Effector CD4-positive, alpha-beta T cell (primary cell): ENCODE data around the gene MCCC2.
"Not testable (repeated sequence)": the region's sequence is repeated elsewhere in the genome, so short reads cannot be mapped to it uniquely, and the experiment has no call there.

ENCODE experiments used
- DNase-seq: peaks from one replicate; pipeline ENCODE4 v3.0.0-alpha.2; 2020
- total RNA-seq: gene quantifications from one replicate; lab custom pipeline; 2026; lab: John Stamatoyannopoulos, UW

The MCCC2 gene
- 46.9 reads per million, percentile 67 among the genes with 10 or more reads in this experiment for total RNA-seq

DNA sequence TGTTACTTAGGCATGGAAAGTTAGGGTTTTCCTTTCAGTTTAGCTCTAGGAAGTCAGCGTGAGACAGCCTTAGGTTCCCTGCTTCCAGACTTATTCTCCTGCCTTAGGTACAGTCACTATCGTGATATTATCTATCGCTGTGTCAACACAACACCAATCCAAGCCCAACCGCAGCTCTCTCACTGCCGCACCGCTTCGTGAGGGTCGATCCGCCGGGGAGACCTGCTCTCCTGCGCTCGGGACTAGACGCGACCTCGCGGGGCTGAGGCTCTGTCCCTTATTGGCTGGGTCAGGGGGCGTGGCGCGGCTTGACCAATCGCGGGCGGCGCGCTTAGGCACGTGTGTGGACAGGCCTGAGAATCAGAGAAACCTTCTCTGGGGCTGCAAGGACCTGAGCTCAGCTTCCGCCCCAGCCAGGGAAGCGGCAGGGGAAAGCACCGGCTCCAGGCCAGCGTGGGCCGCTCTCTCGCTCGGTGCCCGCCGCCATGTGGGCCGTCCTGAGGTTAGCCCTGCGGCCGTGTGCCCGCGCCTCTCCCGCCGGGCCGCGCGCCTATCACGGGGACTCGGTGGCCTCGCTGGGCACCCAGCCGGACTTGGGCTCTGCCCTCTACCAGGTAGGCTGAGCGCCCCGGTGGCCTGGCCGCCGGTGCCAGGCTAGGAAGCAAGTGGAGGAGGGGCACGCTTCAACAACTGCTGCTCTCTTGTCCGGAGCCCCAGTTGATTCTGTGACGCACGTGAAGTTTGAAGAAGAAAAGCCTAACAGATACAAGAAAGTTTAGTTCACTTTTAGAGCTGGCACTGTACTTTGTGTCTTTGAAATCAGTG is at the start of gene MCCC2:
TSS of gene MCCC2 (plus strand) at position 400 of the 825 bp plus-strand sequence. CDS start at position 486, 86 bp downstream.
- DNase-seq: peak; percentile 95

DNA sequence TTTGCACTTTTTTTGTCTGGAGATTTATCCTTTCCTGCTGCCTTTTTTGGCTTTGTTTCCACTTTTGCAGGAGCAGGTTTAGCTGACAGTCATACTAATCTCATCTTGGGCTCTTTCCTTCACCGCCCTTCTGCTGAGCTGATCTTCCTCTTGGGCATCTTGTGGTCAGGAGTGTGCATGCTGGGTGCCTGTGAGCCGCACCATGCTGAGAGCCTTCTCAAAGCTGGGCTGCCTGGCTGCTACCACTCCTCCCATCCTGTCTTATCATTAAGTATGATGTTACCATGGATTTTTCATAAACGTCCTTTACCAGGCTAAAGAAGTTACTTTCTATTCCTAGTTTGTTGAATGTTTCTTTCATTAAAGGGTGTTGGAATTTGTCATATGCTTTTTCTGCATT is 49.5 kb upstream of the MCCC2 start:
- no peak for DNase-seq

DNA sequence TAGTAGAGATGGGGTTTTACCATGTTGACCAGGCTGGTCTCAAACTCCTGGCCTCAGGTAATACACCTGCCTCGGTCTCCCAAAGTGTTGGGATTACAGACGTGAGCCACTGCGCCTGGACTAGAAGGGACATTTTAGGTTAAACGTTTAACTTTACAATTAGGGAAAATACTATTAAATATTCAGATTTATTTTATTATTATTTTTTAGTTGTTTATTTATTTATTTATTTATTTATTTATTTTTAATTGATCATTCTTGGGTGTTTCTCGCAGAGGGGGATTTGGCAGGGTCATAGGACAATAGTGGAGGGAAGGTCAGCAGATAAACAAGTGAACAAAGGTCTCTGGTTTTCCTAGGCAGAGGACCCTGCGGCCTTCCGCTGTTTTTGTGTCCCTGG is 36.3 kb upstream of the MCCC2 start:
- not testable (repeated sequence) for DNase-seq

DNA sequence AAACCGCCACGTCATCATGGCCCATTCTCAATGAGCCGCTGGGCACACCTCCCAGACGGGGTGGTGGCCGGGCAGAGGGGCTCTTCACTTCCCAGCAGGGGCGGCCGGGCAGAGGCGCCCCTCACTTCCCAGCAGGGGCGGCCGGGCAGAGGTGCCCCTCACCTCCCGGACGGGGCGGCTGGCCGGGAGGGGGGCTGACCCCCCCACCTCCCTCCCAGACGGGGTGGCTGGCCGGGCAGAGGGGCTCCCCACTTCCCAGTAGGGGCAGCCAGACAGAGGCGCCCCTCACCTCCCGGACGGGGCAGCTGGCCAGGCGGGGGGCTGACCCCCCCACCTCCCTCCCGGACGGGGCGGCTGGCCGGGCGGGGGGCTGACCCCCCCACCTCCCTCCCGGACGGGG is 35.6 kb upstream of the MCCC2 start:
- not testable (repeated sequence) for DNase-seq

DNA sequence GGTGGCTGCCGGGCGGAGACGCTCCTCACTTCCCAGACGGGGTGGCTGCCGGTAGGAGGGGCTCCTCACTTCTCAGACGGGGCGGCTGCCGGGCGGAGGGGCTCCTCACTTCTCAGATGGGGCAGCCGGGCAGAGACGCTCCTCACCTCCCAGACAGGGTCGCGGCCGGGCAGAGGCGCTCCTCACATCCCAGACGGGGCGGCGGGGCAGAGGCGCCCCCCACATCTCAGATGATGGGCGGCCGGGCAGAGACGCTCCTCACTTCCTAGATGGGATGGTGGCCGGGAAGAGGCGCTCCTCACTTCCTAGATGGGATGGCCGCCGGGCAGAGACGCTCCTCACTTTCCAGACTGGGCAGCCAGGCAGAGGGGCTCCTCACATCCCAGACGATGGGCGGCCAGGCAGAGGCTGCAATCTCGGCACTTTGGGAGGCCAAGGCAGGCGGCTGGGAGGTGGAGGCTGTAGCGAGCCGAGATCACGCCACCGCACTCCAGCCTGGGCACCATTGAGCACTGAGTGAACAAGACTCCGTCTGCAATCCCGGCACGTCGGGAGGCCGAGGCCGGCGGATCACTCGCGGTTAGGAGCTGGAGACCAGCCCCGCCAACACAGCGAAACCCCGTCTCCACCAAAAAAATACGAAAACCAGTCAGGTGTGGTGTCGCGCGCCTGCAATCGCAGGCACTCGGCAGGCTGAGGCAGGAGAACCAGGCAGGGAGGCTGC is 35.0 kb upstream of the MCCC2 start:
- DNase-seq: not testable (repeated sequence)

DNA sequence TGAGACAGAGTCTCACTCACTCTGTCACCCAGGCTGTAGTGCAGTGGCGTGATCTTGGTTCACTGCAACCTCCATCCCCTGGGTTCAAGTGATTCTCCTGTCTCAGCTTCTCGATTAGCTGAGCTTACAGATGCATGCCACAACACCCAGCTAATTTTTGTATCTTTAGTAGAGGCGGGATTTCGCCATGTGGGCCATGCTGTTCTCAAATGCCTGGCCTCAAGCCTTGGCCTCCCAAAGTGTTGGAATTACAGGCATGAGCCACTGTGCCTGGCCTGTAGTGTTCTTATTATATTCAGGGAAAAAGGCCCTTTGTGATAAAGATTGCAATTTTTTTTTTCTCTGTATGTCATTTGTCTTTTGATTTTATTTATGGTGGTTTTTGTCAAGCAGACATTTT is 24.0 kb upstream of the MCCC2 start:
- DNase-seq: no peak

DNA sequence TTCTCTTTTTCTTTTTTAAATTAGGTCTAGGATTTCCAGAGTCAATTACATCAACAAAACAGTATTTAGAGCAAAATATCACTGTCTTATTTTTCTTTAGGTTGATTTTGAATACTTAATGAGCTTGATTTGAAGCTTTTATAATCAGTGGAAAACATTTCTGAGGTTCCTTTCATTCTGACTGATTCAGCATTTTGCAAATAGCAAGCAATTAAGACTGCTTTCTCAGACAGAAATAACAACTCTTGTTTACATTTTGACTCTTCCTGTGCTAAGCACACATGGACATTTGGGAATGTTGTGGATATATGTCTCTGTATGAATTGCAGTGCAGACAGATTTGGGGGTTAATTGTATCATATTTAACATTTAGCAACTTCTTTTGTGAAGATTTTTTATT is 22.2 kb upstream of the MCCC2 start:
- no peak for DNase-seq

DNA sequence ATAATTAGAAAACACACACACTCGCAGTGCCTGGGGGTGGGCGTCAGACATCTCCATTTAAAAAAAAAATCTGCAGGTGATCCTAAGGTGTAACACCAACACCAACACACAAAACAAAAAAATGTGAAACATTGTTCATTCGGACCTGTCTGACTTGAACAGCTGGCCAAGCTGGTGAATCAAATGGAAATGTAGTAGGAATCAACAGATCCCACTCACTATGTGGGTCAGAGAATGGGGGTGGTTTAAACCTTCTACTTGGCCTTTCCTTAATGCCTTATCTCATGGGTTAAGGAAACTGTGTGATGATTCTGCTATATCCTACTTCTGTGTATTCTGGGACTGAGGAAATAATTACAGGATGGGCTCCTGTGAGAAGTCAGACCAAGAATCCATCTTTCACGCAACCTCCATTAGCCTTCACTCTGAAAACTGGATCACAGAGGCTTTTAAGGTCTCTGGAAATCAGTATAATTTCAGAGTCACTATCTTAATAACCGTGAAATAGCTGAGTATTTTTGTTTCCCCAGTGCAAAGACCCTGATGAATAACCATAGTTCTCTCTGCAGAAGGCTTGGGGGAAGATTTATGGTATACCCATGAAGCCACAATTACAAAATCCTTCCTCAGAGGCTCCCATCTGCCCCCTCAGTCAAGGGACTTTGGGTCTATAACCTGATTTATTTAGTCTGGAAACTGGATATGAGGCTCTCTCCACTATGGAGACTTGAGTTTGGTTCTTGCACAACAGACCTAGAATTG is 17.2 kb upstream of the MCCC2 start:
- DNase-seq: no peak

DNA sequence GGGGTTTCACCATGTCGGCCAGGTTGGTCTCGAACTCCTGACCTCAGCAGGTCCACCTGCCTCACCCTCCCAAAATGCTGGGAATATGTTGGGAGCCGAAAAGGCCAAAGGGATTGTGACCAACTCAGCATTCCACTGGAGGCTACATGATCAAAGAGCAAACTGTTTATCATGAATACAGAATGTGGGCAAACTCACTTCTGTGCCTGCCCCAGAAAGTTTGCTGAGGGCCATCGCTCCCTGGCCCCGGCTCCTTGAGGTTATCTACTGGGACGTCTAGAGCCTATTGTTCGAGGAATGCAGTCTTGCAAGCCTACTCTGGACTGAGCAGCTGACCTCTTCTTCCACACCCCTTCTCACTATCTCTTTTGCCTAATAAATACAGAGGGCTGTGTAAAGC is 15.3 kb upstream of the MCCC2 start:
- not testable (repeated sequence) for DNase-seq

DNA sequence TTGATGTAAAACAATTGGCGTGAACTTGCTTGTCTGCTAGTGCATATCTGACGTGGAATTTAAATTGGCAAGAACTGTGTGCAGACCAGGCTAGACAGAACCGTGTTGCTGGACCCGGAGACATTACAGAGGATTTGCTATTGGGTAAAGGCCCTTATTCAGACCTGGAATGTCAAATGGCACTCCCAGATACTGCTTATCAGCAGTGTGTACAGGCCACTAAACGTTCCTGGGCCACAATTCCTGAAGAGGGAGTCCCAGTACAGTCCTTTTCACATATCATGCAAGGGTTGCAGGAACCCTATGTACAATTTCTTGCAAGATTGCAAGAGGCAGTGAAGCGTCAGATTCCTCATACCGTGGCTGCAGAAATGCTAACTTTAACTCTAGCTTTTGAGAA is 13.5 kb upstream of the MCCC2 start:
- no peak for DNase-seq

DNA sequence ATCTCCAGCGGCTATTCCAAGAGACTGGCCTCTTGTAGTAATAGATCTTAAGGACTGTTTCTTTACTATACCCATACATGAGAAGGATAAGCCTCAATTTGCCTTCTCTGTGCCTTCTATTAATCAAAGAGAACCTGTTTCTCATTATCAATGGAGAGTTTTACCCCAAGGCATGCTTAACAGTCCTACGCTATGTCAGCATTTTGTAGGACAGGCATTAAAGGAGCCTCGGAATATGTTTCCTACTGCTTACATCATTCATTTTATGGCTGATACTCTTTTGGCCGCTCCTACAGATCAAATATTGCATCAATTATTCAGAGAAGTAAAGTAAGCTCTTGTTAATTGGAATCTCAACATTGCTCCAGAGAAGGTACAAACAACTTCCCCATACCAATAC is 11.6 kb upstream of the MCCC2 start:
- DNase-seq: not testable (repeated sequence)

DNA sequence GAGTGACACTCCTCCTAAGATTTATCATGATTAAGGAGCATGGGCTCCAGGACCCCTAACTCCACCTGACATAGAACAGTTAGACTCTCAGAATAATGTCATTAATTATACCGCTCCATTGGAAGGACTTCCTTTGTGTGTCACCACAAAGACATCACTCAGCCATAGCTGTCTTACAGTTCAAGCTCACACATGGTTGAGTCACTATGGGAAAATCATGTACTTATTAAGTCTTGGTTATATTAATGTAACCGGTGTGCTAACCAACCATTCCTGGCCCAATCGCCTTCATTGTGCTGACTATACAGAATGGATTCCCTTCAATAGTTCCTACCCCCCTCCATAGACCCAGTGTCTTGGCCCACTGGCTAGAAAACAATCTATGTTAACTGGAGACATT is 10.9 kb upstream of the MCCC2 start:
- DNase-seq: no peak

DNA sequence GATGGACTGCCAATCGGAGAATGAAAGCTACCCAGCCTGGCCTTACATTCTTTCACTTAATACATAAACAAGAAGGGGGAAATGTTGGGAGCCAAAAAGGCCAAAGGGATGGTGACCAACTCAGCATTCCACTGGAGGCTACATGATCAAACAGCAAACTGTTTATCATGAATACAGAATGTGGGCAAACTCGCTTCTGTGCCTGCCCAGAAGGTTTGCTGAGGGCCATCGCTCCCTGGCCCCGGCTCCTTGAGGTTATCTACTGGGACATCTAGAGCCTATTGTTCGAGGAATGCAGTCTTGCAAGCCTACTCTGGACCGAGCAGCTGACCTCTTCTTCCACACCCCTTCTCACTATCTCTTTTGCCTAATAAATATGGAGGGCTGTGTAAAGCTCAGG is 9.3 kb upstream of the MCCC2 start:
- not testable (repeated sequence) for DNase-seq

DNA sequence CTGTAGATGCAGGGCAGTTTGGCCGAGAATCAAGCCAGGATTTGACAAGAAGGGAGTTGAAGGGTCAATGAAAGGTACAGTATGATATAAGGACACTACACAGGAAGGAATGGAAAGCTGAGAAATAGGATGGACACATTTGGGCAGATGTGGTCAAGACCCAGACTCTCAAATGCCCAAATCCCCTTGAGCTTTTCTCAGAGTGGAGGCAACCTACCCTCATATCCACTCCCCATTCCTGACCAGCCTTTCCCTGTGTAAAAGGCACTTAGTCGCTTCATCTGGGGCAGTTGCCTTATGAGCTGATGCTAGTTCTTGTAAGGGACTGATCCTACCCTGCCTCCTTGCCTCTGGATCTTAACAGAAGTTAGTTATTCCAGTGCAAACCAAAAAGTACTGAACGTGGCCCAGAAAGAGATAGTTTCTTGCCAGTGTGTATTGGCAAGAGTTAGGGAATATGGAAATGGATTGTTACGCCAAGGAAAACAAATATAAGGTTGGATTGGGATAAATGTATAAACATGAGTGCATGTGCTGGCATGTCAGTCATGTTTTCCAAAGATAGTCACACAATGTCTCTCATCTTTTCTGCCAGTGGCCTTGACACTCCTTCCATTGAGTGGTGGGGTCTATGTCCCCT is 4.1 kb upstream of the MCCC2 start:
- no peak for DNase-seq

DNA sequence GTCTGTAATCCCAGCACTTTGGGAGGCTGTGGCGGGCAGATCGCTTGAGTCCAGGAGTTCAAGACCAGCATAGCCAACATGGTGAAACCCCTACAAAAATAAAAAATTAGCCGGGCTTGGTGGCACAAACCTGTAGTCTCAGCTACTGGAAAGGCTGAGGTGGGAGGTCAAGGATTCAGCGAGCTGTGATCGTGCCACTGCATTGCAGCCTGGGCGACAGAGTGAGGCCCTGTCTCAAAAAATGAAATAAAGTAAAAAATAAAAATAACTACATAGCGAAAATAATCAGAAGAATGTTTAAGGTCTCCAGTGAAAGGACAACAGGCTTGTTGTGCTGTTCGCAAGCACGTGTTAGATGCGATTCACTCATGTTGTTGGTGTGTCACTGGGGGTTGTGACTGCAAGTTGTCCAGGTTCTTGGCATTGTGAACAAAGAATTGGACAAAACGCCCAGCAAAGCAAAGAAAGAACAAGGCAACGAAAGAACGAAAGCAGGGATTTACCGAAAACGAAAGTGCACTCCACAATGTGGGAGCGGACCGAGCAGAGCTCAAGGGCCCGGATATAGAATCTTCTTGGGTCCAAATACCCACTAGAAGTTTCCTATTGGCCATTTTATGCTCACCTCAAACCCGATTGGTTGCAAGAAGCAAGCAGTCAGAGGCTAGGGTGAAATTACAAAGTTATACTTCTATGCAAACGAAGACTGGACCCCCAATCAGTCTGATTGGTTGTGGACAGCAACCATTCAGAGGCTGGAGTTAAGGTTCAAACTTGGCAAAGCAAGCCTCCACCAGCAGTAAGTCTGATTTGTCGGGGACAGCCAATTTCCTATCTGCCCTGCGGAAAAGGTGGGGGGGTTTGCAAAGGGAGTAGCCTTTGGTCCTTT is 844 bp upstream of the MCCC2 start:
- DNase-seq: no peak

DNA sequence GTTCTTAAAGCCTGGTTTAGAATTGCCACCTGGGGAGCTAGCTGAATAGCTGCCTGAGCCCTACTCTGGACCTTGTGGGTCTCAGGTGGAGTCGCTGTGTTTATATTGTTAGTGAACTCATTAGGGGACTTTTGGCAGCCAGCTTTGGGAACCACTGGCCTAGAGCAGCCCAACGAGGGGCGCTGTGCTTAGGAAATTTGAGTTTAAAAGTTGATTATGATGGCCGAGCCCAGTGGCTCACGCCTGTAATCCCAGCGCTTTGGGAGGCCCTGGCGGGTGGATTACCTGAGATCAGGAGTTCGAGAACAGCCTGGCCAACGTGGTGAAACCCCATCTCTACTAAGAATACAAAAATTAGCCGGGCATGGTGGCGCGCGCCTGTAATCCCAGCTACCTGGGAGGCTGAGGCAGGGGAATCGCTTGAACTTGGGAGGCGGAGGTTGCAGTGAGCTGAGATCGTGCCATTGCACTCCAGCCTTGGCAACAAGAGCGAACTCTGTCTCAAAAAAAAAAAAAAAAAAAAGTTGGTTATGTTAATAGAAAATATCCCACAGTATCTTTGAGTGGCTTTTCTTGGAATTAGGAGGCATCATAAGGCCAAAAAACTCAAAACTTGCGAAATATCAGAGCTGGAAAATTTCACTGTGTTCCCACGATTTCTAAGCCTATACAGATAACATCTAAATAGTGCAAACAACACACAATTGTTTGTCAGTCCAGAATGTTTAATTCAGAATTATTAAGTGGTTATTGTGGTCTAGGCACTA is 809 bp downstream of the MCCC2 start:
- DNase-seq: no peak

DNA sequence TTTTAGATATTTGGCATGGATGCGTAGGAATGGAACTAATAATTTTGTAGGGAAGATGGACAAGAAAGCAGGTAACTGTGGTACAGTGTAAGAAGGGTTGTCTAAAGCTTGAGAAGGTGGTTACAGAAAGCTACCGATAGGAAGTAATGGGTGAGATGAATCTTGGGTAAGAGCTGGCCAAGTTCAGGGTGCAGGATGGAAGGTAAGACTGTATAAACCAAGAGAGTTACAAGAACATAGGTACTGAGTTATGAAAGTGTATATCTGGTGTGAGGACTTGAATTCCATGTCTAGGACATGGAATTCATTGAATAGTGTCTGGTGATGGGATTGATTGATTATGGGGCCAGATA is 1.4 kb downstream of the MCCC2 start:
- DNase-seq: no peak

DNA sequence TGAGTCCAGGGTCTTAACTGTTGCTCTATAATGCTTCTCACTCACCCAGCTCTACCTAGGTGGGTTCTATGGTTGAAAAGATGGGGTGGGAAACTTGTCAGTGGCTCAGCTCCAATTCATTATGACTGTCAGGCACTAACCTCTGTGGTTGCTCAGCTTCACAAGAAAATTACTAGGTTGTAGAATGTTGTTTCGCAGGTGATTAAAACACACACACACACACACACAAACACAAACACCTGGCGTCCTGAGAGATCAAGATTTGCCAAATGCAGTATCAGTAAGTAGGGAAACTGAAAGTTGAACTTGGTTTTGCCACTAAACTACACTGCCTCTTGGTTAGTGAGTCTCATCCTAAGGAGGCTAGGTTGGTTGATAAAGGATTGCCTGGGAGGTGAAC is 2.8 kb downstream of the MCCC2 start:
- no peak for DNase-seq

DNA sequence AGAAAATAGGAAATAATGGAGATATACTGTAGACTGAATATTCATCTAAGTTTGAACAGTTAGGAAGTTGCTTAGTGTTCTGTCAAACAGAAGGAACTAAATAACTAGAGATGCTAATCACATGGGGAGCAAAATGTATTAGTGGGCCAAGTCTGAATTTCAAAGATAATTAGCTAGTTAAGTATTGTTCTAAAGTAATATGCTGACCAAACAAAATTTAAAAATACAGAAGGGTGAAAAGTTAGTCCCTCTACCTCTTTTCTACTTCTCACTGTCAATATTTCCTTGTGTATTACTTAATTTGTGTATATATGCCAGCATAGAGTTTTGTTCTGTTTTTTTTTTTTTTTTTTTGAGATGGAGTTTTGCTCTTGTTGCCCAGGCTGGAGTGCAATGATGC is 4.0 kb downstream of the MCCC2 start:
- DNase-seq: no peak

DNA sequence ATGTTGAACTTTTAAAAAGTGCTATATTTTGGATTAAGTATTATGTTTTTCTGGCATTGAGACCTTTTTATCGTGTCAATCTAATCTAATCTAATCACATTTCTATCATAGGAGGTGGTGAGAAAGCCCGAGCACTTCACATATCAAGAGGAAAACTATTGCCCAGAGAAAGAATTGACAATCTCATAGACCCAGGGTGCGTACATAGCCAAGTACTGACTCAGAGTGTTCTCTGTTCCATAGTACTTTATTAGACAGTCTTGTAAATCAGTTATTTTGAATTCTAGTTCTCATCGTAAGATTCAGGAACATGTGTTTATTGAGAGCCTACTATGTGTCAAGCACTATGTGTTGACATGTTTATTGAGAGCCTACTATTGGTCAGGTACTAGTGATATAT is 9.0 kb downstream of the MCCC2 start:
- no peak for DNase-seq

DNA sequence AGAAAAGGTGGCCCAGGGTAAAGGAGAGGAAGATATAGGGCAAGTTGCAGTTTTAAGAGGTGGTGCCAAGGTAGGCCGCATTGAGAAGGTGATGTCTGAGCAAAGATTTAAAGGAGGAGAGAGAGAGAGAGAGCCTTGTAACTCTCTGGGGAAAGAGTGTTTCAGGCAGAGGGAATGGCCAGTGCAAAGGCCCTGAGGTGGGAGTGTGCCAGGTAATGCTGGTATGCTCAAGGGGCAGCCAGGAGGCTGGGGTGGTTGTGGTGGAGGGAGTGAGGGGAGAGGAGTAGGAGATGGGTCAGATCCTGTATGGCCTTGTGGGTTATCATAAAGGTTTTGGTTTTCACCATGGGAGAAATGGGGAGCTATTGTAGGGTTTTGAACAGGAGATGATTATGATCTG is 9.9 kb downstream of the MCCC2 start:
- DNase-seq: no peak
